GM18873 (cell line): ENCODE data around the gene DGKA.
A peak's percentile ranks its signal among the peaks of the same experiment; 100 is the strongest.
"Not testable (repeated sequence)": the region's sequence is repeated elsewhere in the genome, so short reads cannot be mapped to it uniquely, and the experiment has no call there.

ENCODE experiments used
- ATAC-seq: cut with Tn5 transposase; IDR thresholded peaks from one replicate; pipeline ENCODE4 v1.9.1; 2021; ENCODE audit warnings: mild to moderate bottlenecking, moderate library complexity, moderate number of reproducible peaks; ENCODE audit not compliant: unreplicated experiment, low FRiP score

Gene DGKA

DNA sequence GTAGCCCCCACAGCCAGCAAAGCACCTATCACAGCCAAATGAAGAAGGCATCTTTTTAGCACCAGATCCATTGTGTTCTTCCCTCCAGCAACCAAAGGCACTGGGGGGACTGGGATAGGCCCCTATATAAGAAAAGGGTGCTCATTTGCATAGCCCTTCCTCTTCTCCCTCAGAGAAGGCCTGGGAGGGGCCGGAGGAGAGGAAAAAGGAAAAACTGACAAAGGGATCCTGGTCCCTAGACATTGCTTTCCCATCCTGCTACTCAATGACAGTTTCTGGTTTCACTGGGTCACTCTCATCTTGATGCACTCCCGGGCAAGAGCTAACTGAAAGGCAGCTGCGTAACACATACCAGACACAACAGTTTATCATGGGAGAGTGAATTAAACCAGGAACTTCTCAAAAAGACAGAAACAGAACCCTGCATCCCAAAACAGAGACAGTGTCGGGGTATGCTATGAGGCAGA is 35.0 kb downstream of the DGKA start, which contains the start of gene PMEL:
Gene PMEL, minus strand, starts transcription at position 102 of the 467 bp plus-strand sequence. Its CDS starts 31 bp downstream, at position 71.
- ATAC-seq, result no peak

DNA sequence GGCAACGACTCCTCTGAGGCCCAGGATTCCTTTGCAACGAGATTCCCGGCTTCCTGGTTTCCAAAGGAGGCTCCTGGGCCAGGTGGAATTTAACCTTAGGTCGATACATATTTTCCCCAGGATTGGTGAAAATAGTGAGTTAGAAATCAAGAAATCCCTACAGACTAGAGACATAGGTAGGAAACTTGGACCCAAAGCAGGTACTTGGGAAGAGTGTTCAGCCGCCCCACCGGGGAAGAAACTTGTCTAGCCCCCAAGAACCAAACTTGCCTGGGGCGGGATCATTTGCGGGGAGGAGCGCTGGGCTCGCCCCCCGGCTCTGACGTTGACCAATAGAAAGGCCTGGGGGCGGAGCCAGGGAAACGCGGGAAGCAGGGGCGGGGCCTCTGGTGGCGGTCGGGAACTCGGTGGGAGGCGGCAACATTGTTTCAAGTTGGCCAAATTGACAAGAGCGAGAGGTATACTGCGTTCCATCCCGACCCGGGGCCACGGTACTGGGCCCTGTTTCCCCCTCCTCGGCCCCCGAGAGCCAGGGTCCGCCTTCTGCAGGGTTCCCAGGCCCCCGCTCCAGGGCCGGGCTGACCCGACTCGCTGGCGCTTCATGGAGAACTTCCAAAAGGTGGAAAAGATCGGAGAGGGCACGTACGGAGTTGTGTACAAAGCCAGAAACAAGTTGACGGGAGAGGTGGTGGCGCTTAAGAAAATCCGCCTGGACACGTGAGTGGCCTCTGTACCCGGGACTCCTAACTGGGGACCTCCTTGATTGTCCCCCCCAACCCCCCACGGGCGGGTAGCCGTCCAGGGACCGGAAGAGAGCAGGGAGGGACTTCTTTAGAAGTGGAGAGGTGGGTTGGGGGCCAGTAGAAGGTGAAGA is 35.7 kb downstream of the DGKA start, which contains the start of gene CDK2:
Gene CDK2, plus strand, starts transcription at position 423 of the 874 bp plus-strand sequence. Its CDS starts 179 bp downstream, at position 602.
- ATAC-seq, result peak; percentile 83

DNA sequence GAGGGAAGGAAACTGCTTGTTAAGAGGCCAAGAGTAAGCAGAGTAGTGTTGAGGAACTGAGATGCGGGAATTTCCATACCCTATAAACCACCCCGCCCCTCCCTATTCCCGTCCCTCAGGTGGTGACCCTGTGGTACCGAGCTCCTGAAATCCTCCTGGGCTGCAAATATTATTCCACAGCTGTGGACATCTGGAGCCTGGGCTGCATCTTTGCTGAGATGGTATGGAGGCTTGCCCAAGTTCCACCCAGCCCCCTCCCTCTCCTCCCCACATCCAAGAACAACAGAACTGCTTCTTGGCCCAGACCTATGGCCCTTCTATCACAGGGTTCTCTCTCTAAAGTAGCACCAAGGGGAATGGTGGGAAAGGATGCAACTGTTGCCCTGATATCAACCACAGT is 38.4 kb downstream of the DGKA start:
- ATAC-seq, result no peak

DNA sequence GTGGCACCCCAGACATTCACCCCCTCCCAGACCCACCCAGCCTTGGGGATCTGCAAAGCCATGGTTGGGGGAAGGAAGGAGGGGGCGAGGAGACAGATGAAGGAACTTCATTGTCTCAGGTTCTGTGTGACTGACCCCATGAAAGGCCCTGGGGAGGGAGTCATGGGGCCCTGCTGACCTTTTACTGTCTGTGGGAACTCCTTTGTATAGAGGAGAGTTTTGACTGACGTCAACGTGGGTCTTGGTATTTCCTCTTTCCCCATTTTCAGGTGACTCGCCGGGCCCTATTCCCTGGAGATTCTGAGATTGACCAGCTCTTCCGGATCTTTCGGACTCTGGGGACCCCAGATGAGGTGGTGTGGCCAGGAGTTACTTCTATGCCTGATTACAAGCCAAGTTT is 39.8 kb downstream of the DGKA start:
- ATAC-seq, result no peak

DNA sequence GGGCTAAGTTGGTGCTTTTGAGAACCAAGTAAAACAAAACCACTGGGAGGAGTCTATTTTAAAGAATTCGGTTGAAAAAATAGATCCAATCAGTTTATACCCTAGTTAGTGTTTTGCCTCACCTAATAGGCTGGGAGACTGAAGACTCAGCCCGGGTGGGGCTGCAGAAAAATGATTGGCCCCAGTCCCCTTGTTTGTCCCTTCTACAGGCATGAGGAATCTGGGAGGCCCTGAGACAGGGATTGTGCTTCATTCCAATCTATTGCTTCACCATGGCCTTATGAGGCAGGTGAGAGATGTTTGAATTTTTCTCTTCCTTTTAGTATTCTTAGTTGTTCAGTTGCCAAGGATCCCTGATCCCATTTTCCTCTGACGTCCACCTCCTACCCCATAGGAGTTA is 41.1 kb downstream of the DGKA start:
- no peak for ATAC-seq

DNA sequence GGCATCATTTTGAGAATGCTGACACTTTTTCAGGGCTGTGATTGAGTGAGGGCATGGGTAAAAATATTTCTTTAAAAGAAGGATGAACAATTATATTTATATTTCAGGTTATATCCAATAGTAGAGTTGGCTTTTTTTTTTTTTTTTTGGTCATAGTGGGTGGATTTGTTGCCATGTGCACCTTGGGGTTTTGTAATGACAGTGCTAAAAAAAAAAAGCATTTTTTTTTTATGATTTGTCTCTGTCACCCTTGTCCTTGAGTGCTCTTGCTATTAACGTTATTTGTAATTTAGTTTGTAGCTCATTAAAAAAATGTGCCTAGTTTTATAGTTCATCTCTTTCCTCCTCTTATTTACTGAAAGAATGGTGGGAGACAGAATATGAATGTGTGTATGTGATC is 41.5 kb downstream of the DGKA start:
- no peak for ATAC-seq

DNA sequence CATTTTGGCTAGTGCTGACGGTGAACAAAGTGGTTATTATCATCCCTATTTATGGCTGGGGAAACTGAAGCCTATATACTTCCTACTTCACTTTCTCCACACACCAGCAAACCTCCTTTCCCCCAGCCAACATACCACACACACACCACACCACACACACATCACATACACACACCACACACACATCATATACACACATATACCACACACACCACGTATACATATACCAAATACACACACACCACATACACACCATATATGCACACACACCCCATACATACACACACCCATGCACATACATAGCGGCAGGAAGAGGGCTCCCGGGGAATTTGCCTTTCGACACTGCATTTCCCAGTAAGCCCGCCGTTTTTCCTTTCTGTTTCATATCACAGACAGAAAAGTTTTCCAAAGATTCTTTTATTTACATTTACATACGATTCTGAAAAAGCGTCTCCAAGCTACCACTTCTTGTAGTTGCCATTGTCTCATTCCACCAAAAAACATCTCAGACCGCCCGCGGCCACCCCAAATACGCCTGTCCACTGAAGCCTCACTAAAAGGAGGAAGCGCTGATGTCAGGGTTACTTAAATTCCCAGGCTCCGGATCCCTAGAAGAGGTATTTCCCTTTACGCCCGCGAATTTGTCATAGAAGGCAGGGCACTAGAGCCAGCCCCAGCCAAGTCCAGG is 42.1 kb downstream of the DGKA start:
- no peak for ATAC-seq

DNA sequence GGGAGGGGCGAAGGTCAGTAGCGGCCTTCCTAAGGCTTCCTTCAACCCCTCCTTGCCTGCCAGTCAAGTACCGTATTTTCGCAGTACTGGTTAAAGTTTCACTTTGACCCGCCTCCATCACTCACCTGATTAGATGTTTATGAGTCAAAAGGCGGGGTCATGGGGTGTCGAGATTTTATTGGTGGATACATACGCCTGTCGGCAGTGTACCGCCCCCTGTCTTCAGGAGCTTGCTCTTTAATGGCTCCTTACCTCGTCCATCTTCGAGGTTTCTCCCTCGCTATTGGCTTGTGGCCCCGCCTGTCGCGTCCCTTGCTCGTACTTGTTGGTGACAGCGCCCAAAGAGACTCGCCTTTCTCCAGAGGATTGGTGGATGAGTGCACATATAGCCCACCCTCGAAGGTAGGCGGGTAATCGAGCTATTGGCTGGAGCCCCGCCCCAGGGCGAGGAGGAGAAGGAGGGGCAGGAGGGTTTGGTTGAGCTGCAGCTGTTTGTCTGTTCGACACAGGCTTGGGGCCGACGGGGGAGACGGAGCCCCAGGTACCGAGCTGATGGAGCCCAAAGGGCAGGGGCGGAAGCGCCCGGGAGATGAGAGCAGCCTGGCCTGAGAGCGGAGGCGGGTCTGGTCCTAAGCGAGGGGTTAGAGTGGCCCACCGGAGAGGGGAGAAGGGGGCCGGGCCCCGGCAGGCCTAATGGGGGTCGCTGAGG is 42.8 kb downstream of the DGKA start, which contains the start of gene RAB5B:
Gene RAB5B, plus strand, starts transcription at position 480 of the 709 bp plus-strand sequence. CDS start 12,883 bp downstream, outside the sequence.
- peak; percentile 93 for ATAC-seq

DNA sequence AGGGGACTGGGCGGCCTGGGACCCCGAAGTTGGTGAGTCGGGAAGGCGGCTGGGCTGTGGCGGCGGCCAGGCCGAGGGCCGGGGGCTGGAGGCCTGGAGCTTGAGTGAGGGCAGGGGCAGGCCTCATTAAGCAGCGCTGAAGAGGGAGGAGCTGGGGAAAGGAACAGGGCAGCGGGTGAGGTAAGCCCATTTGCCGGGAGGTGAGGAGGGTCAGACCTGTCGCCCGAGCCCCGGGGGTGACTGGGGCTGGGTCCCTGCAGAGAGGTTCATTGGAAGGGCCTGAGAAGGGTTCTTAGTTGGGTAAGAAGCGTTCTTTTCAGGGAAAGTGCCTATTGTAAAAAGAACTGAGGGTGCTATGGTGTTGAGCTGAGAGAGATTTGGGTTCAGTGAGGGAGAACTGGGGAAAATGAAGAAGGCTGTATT is 43.4 kb downstream of the DGKA start:
- peak; percentile 0 for ATAC-seq

DNA sequence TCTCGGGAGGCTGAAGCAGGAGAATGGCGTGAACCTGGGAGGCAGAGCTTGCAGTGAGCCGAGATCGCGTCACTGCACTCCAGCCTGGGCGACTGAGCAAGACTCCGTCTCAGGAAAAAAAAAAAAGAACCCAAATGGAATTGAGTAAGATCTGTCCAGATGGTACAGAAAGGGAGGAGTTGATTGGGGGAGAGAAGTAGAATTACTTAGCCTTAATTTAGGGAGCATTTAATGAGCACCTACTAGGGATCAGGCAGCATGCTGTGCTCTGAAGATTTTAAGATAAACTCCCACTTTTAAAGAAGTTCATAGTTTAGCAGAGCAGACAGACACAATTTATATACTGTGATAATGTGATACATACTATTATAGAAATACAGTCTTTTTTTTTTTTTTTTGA is 47.4 kb downstream of the DGKA start:
- no peak for ATAC-seq

DNA sequence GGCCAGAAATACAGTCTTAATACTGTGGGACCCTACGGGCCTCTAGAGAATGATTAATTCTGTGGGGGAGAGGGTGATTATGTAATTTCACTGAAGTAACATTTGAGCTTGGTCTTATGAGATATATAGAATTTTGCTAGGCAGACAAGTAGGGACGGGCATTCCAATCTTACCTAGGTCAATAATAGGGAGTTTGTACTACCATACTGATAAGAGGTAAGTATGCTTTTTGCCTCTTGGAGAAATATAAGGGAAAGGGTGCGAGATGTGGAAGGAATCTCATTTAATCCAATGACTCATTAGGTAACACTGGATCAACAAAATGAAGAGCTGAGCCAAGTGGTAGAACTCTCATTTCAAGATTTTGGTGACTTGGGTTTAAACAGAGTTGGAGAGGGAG is 48.1 kb downstream of the DGKA start:
- ATAC-seq, result no peak

DNA sequence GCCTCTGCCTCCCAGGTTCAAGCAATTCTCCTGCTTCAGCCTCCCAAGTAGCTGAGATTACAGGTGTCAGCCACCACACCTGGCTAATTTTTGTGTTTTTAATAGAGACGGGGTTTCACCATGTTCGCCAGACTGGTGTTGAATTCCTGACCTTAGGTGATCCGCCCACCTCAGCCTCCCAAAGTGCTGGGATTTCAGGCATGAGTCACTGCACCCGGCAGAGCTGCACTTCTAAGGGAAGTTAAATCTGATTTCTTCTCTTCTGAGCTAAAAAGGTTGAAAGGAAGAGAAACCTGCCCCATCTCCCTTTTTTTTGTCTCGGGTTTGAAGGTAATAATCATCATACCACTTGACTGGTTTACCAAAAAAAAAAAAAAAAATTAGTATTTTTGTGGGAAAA is 50.9 kb downstream of the DGKA start:
- ATAC-seq, result not testable (repeated sequence)

DNA sequence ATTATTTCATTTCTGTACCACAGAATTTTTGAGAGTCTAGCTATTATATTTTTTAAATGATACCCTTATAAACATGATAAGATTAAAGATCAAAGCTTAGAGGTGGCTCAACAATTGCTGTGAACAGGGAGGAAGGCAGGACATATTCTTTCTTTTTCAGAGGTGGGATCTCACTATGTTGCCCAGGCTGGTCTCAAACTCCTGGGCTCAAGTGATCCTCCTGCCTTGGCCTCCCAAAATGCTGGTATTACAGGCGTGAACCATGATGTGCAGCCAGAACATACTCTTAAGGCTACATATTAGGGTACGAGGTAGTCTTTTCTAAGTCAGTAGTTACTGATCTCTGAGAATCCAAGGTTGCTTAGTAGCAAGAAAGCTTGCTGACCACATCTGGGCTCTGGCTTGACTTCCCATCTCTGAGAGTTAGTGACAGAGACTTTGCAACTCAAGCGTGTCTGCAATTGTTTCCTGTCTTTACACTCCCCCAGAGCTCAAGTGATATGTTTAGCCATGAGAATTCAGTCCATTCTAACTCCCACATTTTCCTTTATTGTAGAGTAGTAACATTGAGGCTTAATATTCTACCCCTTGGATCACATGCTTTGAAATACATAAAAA is 51.5 kb downstream of the DGKA start:
- peak; percentile 53 for ATAC-seq

DNA sequence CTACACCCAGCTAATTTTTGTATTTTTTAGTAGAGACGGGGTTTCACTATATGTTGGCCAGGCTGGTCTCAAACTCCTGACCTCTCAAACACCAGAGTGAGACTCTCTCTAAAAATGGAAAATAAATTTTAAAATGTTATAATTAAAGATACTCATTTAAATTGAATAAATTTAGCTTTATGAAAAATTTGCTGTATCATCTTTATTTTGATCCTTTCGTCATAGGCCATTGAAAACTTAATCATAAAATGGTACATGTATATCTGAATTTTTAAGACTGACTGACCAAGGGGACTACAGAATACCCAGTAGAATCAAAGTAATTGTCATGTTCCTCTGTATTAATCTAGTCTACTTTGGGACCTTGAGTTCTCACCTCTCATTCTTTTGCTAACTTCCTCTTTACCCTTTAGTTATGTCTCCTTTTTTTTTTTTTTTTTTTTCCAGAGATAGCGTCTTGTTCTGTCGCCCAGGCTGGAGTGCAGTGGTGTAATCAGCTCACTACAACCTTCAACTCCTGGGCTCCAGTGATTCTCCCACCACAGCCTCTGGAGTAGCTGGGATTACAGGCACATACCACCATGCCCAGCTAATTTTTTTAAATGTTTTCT is 52.4 kb downstream of the DGKA start:
- ATAC-seq, result no peak

DNA sequence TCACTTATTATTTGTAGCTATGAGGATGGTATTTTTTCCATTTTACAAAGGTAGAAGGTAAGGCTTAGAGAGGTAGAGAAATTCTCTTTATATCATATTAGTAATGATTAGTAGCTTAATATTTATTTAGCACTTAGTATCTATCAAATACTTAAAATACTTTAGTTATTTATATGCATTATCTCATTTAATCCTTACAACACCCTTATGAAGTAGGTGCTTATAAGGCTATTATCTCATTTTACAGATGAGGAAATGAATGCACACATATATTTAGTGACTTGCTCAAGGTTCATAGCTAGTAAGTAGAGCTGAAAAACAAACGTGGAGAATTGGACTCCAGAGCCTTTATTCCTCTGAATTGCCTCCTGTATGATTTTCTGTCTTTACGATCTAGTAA is 53.9 kb downstream of the DGKA start:
- no peak for ATAC-seq

DNA sequence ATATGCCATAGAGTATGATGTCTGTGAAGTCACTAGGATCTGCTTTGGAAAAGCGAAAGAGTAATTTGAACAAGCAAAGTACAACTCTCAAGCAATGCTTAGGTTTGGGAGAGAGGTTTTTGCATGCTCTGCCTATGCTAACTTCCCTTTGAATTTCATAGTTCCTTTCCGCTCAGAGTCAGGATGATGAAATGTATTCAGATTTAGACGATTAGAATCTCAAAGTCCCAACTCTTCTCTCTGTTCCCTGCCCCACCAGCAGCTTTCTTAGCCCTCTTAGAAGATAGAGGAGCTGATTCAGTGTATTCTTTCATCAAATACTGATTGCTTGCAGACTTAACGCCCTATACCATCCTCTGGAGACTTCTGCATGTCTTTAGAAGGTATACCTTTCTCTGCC is 54.4 kb downstream of the DGKA start:
- no peak for ATAC-seq

DNA sequence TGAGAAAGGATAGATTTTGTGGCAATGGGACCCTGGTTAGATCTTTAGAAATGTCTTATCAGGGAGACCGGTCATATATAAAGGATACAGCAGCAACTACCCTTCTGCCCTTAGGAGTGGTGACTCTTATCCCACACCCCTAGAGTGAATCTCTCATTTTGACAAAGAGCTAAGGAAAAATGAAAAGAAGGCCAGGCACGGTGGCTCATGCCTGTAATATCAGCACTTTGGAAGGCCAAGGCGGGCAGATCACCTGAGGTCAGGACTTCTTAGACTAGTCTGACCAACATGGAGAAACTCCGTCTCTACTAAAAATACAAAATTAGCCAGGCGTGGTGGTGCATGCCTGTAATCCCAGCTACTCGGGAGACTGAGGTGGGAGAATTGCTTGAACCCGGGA is 55.0 kb downstream of the DGKA start:
- ATAC-seq, result not testable (repeated sequence)

DNA sequence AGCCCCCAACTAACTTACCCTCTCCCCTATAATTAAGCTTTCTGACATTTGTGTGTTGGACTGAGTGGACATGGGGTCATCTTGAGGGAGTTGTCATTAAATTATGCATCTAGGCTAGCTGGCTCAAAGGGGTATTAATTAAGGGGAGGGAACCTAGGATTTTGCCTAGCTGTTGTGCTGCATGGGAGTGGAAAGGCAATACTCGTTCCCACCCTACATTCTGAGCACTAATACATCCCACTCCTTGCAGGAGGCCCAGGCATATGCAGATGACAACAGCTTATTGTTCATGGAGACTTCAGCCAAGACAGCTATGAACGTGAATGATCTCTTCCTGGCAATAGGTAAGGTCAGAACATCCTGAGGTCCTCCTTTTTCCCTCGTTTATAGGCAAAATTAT is 60.1 kb downstream of the DGKA start:
- no peak for ATAC-seq

DNA sequence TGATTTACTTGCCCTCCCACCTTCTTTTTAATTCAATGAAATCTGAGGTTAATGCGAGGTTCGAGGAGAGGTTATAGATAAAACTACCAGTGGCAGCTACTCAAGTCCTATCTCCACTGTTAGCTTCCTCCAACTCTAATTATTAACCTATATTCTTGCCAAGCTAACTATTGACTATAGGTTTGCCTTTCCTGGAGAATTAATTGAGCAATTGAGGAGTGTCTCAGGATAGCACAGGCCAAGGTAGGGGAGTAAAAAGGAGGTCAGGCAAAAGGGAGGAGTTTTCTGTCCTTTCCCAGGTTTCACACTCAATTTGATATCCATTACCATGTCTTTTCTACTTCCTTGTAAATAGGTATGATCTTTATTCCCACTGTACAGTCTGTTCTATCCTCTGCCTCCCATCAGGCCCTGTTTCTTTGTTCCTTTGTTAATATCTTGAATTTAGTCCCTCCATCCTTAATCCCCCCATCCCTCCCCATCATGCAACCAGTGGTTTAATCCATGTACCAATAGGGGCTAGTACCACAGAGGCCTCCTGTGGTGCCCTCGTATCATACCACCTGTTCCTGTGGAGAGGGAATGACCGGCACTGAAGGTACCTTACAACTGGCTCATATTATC is 62.4 kb downstream of the DGKA start:
- ATAC-seq, result no peak
